RKO (cell line): Measurements from ENCODE around the gene CDRT15.
"Not testable (repeated sequence)": the region's sequence is repeated elsewhere in the genome, so short reads cannot be mapped to it uniquely, and the experiment has no call there.

Experiments used
- DNase-seq: peaks from one replicate; pipeline ENCODE4 v3.0.0-alpha.2; 2016; ENCODE audit warnings: low spot score

Gene CDRT15

DNA sequence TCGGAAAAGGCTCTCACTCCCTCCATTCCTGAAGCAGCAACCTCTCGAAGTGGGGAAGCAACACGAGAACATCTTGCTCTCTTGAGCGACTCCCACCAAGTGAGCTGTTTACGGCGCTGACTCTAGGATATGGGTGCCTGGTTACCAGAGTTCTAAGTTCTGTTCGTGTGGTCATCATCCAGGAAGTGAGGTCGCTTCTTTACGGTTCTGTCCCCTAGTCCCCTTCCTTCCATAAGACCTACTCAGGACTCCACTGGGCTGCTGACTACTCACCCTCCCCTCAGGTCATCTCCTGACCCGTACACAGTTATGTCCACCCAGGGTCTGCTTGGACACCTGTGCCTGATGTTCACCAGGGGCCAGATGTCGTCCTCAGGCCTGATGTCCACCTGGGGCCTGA is at the start of gene CDRT15:
Gene CDRT15, minus strand, starts transcription at position 101 of the 400 bp plus-strand sequence. Its CDS starts 29 bp downstream, at position 72.
- DNase-seq: not testable (repeated sequence)

- no peak for DNase-seq
These were observed 46.1 kb upstream of the CDRT15 start for GRCh38 chr17:14282726-14283125.

GRCh38 chr17:14281530-14281929 is 44.9 kb upstream of the CDRT15 start:
- DNase-seq: no peak

- DNase-seq: no peak
These were observed 40.0 kb upstream of the CDRT15 start for GRCh38 chr17:14276535-14277250.

DNA sequence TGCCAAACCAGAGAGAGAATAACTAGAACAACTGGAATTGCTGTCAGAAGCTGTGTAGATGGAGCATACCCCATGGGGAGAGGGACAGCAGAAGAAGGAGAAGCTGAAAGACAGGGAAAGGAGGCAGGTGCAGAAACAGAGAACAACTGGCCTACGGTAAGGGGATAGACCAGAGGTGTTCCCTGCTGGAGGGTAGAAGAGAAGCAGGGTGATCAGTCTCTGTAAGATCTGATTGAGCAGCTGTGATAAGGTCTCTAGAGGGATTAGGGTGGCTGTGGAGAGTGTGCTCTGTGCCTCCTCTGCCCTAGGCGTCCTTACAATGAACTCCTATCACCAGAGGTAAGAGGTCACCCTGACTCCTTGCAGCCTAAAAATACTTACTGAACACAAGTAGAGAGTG is 33.8 kb upstream of the CDRT15 start:
- DNase-seq: no peak

- no peak for DNase-seq
These were observed 32.8 kb upstream of the CDRT15 start for GRCh38 chr17:14269473-14269872.

DNA sequence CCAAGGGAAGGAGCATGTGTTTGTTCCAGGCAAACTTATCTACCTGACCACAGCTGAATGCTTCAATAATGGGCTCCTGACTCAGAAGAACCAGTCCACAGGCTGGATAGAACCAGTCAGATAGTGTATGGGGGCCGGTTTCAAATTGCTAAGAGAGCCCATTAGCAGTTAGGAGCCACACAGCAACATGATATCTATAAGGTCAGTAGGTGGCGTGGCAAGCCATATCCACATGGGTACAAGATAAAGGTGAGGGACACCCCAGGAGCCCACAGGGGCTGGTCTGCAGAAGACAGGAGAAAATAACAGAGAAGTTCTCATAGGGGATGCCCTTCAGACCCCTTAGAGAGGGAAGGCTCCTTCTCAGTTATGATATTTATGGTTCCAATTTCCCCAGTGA is 31.6 kb upstream of the CDRT15 start:
- DNase-seq: peak; percentile 9

DNA sequence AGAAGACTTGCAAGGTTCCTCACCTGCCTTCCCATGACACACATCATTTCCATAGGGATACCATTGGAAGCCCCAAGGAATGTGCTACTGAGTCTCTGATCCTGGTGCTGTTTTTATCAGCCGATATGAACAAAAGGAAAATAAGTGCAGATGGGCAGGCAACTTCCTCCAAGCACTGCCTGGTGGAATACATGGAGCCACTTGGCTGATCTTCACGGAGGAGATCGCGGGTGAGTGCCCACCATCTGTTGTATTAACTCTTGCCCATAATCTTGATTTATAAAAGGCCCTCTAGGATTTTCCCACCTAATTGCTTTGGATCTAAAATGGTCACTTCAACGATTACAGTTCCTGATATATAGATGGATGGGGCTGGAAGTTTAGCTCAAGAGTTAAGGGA is 24.7 kb upstream of the CDRT15 start:
- no peak for DNase-seq

DNA sequence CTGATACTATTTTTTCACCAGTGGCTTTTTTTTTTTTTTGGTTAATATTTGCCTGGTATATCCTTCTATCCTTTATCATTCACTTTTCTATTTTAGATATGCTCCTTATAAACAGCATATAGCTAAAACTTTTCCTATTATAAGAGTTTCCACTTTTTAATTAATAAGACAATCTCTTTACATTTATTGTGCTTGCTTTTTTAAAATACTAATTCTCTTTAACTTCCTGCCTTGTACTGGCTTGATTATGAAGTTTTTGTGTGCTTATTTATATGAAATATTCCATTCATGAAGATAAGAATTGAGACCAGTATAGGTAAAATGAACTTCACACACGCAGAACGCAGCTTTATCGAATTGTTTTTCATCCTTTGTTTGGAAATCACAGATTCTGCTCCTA is 9.0 kb upstream of the CDRT15 start:
- no peak for DNase-seq

DNA sequence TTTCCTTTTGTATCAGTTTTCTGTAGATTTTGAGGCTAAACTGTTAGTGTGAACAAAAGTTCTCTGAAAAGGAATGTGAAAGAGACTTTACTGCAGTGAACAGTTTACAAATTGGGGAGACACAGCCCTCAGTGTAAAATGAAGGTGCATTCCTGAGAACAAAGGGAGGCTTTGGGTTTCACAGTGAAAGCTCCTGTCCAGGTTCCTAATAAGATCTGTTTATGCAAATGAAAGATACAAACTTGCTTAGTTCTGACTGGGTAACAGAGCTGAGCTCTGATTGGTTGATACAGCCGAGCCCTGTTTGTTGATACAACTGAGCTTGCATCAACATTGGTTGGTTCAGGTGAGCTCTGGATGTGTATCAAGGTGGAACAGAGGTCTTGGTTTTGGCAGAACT is 8.3 kb upstream of the CDRT15 start:
- DNase-seq: no peak

GRCh38 chr17:14239271-14239670 is 2.6 kb upstream of the CDRT15 start:
- not testable (repeated sequence) for DNase-seq

DNA sequence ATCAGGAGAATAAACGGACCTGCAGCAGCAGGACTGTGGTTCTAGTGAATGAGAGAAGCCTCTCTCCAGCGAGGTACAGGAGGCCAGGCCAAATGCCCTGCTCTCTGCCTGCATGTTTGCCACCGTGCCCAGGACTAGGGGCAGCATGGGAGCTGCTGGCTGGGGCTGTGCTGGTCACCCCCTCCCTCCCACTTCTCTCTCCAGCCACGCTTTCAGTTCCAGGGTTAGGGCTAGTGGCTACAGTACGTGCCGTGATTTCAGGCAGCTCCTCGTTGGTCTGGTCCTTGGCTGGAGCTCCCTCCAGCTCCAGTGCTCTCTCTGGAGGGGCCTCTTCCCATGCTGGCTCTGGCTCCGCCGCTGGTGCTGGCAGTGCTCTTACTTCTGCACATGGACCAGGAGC is 630 bp downstream of the CDRT15 start:
- not testable (repeated sequence) for DNase-seq

- not testable (repeated sequence) for DNase-seq
These were observed 1.6 kb downstream of the CDRT15 start for GRCh38 chr17:14235047-14235446.

- not testable (repeated sequence) for DNase-seq
These were observed 5.5 kb downstream of the CDRT15 start for GRCh38 chr17:14231187-14231586.

GRCh38 chr17:14228903-14229302 is 7.8 kb downstream of the CDRT15 start:
- no peak for DNase-seq

GRCh38 chr17:14227052-14227451 is 9.6 kb downstream of the CDRT15 start:
- DNase-seq: no peak

GRCh38 chr17:14225254-14225980 is 11.2 kb downstream of the CDRT15 start:
- no peak for DNase-seq

GRCh38 chr17:14222611-14223010 is 14.1 kb downstream of the CDRT15 start:
- DNase-seq: no peak

GRCh38 chr17:14214271-14214670 is 22.4 kb downstream of the CDRT15 start:
- no peak for DNase-seq

GRCh38 chr17:14212401-14212800 is 24.3 kb downstream of the CDRT15 start:
- no peak for DNase-seq

GRCh38 chr17:14211801-14212200 is 24.9 kb downstream of the CDRT15 start:
- no peak for DNase-seq

GRCh38 chr17:14211246-14211645 is 25.4 kb downstream of the CDRT15 start:
- DNase-seq: no peak

- DNase-seq: no peak
These were observed 27.4 kb downstream of the CDRT15 start for GRCh38 chr17:14209215-14209614.

DNA sequence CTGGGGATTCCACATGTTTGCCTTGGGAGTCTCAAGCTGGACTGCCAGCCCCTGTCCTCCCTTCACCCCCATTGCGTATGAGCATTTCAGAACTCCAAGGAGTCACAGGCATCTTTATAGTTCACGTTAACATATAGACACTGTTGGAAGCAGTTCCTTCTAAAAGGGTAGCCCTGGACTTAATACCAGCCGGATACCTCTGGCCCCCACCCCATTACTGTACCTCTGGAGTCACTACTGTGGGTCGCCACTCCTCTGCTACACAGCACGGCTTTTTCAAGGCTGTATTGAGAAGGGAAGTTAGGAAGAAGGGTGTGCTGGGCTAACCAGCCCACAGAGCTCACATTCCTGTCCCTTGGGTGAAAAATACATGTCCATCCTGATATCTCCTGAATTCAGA is 28.9 kb downstream of the CDRT15 start:
- DNase-seq: no peak
